GM15510 (cell line): ENCODE results near the gene P2RX7.

ENCODE experiments used
- POLR2A ChIP-seq: IDR thresholded peaks from 3 replicates; pipeline ENCODE4 v1.6.1; 2011; ENCODE audit warnings: borderline replicate concordance; ENCODE audit not compliant: insufficient read length; ENCODE audit errors: extremely low read depth

The P2RX7 gene

DNA sequence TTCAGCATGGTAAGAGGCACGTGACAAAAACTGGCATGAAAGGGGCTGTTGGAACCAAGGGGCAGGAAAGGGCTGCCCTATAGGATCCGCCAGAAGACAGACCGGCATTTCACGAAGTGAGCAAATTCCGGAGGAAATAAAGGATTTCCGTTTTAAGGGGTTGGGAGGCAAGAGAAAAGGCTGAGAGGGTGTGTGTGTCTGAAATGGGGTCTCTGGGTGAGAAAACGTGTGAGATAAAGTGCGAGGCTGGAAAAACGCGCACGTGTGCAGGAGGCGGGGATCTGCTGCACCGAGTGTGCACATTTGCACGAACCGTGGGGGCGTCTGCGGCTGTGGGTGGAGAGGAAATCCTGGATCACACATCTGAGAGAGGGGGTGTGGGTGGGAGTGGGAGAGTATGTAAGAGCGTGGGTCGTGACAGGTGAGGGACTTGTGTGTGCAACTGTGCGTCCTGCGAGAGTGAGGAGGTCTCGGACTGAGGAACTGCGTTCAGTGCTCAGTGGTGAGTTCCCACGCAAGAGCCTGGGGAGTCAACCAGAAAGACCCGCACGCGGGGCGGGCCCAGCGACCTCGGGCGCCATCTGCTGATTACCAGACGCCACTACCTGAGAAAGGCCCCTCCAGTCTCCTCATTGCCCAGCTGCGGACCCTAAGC is 37.0 kb upstream of the P2RX7 start:
- no peak for TF ChIP-seq POLR2A

DNA sequence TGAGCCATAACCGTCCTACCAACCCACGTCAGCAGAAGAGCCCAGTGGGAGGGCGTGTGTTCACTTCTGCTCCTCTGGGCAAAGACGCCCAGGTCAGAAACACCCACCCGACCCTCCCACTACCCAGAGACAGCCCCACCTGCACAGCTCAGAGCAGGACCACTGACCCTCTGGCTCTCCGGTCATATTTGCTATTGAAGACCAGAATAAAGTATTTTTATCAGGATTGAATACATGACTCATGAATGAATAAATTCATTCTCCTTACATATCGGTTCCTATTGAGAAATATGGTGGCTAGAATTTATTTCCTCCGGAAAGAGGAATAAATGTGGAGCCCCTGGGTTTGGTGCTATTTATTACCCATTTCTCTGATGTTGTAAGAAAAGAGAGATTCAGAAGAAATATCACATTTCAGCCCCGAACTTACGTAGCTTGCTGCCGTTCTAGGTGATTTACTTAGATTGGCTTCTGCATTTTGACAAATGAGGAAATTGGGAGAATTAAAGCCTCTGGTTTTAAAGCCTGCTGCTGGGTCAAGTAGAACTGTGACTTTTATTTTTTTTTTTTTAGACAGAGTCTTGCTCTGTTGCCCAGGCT is 36.4 kb upstream of the P2RX7 start:
- no peak for TF ChIP-seq POLR2A

DNA sequence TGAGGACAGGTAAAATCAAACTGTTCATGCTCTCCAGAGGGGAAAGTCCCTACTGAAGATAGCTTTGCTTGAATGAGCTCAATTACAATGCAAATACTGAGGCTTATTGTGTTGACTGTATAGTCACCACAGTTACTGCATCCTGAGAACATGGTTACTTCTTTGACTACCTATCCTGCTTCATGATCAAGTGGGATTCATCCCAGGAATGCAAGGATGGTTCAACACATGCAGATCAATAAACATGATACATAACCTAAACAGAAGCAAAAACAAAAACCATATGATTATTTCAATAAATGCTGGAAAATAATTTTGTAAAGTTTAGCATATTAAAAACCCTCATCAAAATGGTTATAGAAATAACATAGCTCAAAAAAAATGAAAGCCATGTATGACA is 32.9 kb upstream of the P2RX7 start:
- TF ChIP-seq POLR2A: no peak

DNA sequence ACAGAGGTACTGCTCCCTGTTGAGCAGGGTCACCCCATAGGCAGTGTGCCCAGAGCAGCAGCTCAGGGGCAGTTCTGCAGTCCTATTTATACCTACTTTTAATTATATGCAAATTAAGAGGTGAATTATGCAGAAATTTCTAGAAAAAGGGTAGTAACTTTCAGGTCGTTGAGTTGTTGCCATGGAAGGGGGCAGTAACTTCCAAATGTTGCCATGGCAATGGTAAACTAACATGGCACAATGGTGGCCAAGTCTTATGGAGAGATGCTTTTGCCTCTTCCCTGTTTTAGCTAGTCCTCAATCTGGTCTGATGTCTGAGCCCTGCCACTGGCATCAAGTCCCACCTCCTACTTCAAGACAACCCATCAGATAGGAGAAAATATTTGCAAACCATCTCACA is 30.4 kb upstream of the P2RX7 start:
- no peak for TF ChIP-seq POLR2A

DNA sequence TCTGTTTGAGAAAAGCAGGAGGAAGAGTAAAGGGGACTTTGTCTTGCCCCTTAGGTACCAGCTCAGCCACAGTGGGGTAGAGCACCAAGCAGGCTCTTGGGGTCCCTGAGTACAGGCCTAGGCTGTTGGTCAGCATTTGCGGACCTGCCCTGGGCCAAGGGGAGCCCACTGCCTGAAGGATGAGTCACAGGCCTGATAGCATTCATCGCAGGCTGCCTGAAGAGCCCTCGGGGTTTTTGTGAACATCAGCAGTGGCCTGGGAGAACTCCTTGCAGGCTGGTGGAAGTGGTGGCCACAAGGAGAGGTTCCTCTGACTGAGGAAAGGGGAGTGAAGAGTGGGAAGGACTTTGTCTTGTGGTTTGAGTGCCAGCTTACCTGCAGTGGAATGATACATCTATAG is 25.0 kb upstream of the P2RX7 start:
- TF ChIP-seq POLR2A: no peak

DNA sequence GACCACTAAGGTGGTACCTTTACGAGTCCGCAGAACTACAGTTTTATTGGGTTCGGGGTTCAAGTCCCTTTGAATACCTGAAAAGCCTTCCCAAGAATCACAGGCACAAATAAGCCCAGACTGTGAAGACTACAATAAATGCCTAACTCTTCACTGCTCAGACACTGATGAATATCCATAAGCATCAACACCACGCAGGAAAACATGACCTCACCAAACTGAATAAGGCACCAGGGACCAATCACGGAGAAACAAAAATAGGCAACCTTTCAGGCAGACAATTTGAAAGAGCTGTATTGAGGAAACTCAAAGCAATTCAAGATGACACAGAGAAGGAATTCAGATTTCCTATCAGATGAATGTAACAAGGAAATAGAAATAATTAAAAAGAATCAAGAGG is 24.2 kb upstream of the P2RX7 start:
- TF ChIP-seq POLR2A: no peak

DNA sequence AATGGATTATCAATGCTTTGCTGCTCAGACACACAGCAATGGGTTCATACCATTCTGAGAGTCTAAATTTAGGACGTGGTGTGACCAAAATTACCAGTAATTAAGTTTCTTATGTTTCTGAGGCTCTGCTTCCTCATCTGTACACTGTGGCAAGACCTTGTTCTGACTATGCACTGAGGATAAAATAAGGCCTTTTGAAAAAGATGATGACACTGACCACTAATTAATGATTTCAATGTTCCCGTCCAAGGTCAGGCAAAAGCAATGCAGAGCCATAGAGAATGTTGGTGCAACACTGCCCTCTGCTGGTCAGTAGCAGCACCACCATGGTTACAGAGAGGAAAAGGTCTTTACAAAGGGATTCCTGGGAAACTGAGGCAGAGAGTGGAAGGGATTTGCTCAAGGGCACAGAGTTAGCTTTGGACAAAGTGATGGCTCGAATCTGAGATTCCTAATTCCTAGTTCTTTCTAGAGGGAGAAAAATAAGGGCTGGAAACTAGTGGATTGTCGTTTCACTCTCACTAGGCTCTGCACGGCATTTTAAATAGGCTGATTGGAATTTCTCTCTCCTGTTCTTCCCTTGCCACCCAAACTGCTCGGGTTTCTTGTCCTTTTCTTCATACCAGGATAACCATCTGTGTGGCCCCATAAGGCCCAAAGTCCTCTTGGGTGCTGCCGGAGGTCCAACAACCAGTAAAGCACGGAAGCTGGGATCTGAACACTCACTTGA is 22.3 kb upstream of the P2RX7 start:
- no peak for TF ChIP-seq POLR2A

DNA sequence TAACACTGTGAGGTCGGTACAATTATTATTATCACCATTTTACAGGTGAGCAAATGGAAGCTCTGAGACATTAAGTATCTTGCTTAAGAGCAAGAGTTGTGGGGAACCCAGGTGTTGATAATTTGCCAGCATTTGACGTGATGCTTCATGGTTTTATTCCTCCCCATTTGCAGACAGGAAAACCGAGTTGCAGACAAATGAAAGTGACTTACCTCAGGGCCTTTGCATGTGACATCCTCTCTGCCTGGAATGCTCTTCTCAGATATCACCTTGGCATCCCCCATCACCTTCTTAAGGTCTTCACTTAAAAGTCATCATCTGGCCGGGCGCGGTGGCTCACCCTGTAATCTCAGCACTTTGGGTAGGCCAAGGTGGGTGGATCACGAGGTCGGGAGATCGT is 21.0 kb upstream of the P2RX7 start:
- no peak for TF ChIP-seq POLR2A

DNA sequence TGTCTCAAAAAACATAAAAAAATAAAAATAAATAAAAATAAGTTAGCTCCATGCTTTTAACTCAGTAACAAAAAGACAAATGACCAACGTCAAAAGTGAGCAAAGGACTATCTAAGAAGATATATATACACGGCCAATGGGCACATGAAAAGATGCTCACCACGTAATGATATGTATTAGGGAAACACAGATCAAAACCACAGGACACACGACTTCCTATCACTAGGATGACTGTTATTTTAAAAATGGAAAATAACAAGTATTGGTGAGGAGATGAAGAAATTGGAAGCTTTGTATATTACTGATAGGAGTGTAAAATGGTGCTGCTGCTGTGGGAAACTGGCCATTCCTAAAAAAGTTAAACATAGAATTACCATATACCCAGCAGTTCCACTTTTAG is 20.2 kb upstream of the P2RX7 start:
- TF ChIP-seq POLR2A: no peak

DNA sequence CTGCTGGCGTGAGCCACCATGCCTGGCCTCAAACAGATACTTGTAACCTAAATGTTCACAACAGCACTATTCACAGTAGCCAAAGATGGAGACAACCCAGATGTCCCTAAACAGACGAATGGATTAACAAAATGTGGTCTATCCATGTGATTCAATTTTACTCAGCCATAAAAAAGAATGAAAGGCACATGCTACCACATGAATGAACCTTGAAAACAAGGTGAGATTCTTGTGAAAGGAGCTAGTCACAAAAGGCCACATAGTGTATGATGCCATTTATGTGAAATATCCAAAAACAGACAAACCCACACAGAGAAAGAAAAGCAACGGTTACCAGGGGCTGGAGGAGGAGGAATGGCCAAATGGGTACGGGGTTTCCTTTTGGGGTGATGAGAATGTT is 19.6 kb upstream of the P2RX7 start:
- no peak for TF ChIP-seq POLR2A

DNA sequence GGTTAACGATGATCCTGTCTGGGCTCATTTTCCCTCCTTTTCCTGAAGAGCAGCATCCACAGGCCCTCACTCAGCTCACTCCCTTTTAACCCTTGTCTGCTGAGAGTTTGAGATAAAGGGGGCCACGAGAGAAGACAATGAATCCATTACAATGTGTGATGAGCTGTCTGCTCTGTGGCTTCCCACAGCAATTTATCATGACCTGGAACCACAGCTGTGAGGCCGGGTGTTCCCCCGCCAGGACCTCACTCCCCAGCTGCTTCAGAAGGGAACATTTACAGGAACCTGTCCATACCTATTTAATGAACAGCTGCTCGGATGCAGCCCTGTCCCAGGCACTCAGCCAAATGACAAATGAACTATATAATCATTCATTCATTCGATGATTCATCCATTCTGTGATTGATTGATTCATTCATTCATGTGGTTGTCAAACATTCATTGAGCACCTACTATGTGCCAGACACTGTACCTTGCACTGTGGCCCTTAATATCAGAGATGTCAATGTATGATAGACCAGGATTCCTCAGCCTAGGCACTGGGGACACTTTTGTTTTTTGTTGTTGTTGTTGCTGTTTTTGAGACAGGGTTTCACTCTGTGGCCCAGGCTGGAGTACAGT is 18.5 kb upstream of the P2RX7 start:
- no peak for TF ChIP-seq POLR2A

DNA sequence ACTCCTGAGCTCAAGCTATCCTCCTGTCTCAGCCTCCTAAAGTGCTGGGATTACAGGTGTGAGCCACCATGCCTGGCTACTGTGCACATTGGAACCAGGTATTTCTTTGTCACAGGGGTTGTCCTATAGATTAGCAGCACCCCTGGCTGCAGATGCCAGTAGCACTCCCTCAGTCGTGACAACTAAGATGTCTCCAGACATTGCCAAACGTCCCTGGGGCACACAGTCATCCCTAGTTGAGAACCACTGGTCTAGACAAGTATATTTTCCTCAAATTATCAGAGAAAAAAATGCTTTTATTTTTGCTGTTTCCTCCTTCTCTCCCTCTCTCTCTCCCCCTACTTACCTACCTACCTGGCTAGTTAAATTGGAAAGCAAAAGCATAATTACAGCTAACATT is 17.9 kb upstream of the P2RX7 start:
- no peak for TF ChIP-seq POLR2A

DNA sequence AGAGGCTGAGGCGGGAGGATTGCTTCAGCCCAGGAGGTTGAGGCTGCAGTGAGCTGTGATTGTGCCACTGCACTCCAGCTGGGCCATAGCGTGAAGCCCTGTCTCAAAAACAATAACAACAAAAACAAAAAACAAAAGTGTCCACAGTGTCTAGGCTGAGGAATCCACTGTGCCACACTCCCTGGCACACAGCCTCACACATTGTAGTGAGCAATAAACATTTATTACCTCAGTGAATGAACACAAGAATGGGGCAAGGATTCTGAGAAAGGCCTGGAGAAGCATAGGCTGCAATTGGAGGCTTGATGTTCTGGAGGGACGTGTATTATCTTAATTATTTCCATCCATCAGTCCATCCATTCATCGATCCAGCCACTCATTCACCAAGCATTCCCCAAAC is 17.1 kb upstream of the P2RX7 start:
- no peak for TF ChIP-seq POLR2A

DNA sequence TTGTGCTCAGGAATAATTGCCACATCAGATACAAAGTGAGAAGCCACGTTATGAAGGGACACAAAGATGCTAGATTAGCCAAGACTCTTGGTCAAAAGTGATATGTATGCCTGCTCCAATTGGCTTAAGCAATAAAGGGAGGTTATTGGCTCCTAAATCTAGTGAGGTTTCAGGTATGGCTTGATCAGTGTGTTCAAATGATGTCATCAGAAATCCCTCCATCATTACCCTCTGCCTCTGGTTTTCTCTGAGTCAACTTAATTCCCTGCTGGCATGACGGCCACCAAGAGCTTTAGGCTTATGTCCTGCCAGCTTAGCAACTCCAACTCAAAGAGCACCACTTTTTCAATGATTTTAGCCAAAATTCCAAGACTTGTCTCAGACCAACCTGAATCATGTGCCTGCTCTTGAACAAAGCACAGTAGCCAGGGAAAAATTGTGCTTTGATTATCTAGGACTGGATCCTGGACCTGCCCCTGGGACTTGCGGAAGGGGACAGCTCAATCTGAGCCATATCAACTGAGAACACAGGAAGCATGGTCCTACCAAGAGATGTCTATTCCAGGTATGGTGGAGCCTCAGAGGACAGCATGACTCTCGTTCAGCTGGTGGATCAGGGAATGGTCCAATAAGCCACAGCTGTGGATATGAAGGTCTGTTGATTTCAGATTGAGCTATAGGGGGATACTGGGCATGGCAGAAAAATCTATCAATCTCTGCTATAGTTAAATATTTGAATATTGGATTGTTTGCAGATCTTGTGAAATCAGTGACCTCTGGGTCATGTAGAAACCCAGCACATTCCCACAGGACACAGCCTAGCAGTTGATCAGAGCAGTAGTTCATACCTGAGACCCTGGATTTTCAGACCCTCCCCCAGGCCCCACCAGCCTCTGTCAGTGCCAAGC is 16.1 kb upstream of the P2RX7 start:
- TF ChIP-seq POLR2A: no peak

DNA sequence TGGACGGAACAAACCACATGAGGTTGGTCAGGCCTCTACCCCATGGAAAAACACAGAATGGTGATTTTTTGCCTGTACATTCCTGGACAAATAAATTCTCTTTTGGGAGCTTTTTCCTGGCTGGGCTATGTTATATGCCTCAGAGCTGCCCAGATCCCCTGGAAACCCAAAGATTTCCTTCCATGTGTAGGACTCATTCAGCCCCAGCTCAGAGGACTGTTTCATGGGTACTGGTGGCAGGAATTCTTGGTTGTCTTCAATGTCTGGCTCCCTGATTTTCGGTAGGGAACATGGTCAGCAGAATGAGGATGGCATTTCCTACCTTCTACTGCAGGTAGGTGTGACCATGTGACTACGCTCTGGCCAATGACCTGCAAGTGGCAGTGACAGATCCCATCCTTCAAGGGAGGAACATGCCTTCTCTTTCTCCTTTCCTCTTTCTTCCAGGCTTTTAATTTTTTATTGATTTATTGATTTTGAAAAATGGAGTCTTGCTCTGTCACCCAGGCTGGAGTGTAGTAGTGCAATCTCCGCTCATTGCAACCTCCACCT is 15.4 kb upstream of the P2RX7 start:
- no peak for TF ChIP-seq POLR2A

DNA sequence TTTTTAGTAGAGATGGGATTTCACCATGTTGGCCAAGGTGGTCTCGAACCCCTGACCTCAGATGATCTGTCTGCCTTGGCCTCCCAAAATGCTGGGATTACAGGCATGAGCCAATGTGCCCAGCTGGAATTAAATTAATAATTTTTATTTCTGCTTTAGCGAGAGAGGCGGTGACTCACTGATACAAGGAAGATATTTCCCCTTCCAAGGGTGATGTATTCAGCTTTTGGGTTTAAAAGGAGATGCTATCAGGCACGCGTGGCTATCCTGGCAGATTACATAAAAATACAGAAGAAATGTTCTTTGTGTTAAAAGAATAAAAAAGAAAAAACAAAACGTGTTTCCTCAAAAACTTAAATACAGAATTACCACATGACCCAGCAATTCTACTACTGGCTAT is 12.4 kb upstream of the P2RX7 start:
- TF ChIP-seq POLR2A: no peak
